B cell (primary cell): Measurements from ENCODE around the gene EFL1. TPM values are rescaled to one million over a fixed set of nuclear protein-coding genes. Genes with fewer than 3 reads are reported as not detected.

Source experiments
- ATAC-seq: fragments of 200-7000 bp; cut with Tn5 transposase; one replicate; pipeline ENCODE4 v1.10.0; 2021; ENCODE audit warnings: low read depth, mild to moderate bottlenecking, moderate number of reproducible peaks, moderate library complexity
- CTCF ChIA-PET: fragments of 350-600 bp; sonication (Branson Sonifier 250); formaldehyde crosslinking; loops from one replicate; lab custom pipeline; 2021; ENCODE audit warnings: antibody characterized with exemption, inconsistent platforms; lab: Charles Lee
- POLR2A ChIA-PET: fragments of 350-600 bp; sonication (Branson Sonifier 250); formaldehyde crosslinking; loops from one replicate; lab custom pipeline; 2021; ENCODE audit warnings: antibody characterized with exemption; lab: Charles Lee
- DNase-seq: peaks from one replicate; pipeline ENCODE4 v3.0.0; 2013
- H2AFZ ChIP-seq: 2 replicates; pipeline ENCODE4 v1.6.1; 2012; ENCODE audit warnings: mild to moderate bottlenecking, low read depth, low read length; ENCODE audit not compliant: insufficient read depth, poor library complexity, severe bottlenecking
- H3K27ac ChIP-seq, 2 donors: 1 replicate in 1 of 2; 2 replicates in 1 of 2; pipeline ENCODE4 v1.5.1; 2012 to 2013; ENCODE audit warnings: low read length in 2 of 2, mild to moderate bottlenecking in 2 of 2, moderate library complexity in 1 of 2
- H3K27me3 ChIP-seq, 4 experiments: fragments of 200-600 bp in 1 of 4; sonication (generic) in 1 of 4; replicated peaks in 1 of 4; 1 replicate in 2 of 4; 2 replicates in 2 of 4; pipeline versions ENCODE4 v1.6.1 to v1.7.0; 2013 to 2016; ENCODE audit warnings: low read length in 3 of 4, mild to moderate bottlenecking in 2 of 4, mixed read lengths in 1 of 4, moderate library complexity in 1 of 4; ENCODE audit not compliant: insufficient read depth in 4 of 4, control insufficient read depth in 3 of 4; ENCODE audit errors: control extremely low read depth in 1 of 4
- H3K36me3 ChIP-seq, 2 experiments: replicated peaks in 1 of 2; 1 replicate in 1 of 2; 2 replicates in 1 of 2; pipeline versions ENCODE4 v1.6.1 to v1.7.1; 2013; ENCODE audit warnings: low read length in 1 of 2; ENCODE audit not compliant: insufficient read depth in 2 of 2, control insufficient read depth in 1 of 2; ENCODE audit errors: control extremely low read depth in 1 of 2, extremely low read depth in 1 of 2
- H3K4me1 ChIP-seq, 2 donors: fragments of 200-600 bp in 1 of 2; sonication (generic) in 1 of 2; 1 replicate in 1 of 2; 2 replicates in 1 of 2; pipeline versions ENCODE4 v1.5.1 to v1.6.1; 2013 to 2017; ENCODE audit warnings: low read length in 2 of 2; ENCODE audit not compliant: control insufficient read depth in 2 of 2, insufficient read depth in 2 of 2
- H3K4me2 ChIP-seq: replicated peaks from 2 replicates; pipeline ENCODE3; 2012; ENCODE audit warnings: mild to moderate bottlenecking, low read depth, low read length; ENCODE audit not compliant: poor library complexity, severe bottlenecking
- H3K4me3 ChIP-seq, 5 experiments: fragments of 200-600 bp in 1 of 5; sonication (generic) in 1 of 5; 1 replicate in 3 of 5; 2 replicates in 2 of 5; pipeline versions ENCODE4 v1.5.1 to v1.7.0; 2011 to 2016; ENCODE audit warnings: low read length in 4 of 5, mild to moderate bottlenecking in 4 of 5, low read depth in 2 of 5, control low read depth in 1 of 5, moderate library complexity in 1 of 5; ENCODE audit not compliant: insufficient read depth in 1 of 5; ENCODE audit errors: control extremely low read depth in 1 of 5, extremely low read depth in 1 of 5
- H3K79me2 ChIP-seq: fragments of 200-600 bp; sonication (generic); one replicate; pipeline ENCODE4 v1.6.0; 2016; ENCODE audit warnings: low read length; ENCODE audit not compliant: control insufficient read depth, insufficient read depth
- H3K9ac ChIP-seq: fragments of 200-600 bp; sonication (generic); 2 replicates; pipeline ENCODE4 v1.6.1; 2017; ENCODE audit warnings: mild to moderate bottlenecking, low read length, moderate library complexity
- H3K9me3 ChIP-seq, 3 donors: one replicate each; pipeline versions ENCODE4 v1.6.1 to v1.7.1; 2013; ENCODE audit warnings: low read length in 2 of 3; ENCODE audit not compliant: control insufficient read depth in 2 of 3, insufficient read depth in 1 of 3; ENCODE audit errors: control extremely low read depth in 1 of 3
- H4K20me1 ChIP-seq: 2 replicates; pipeline ENCODE4 v1.6.0; 2012; ENCODE audit warnings: mild to moderate bottlenecking, low read length; ENCODE audit not compliant: insufficient read depth, control insufficient read depth, poor library complexity, severe bottlenecking
- H3K27ac Mint-ChIP-seq: one replicate; pipeline ENCODE4 v1.8.0; 2021; ENCODE audit warnings: mixed read lengths
- H3K27me3 Mint-ChIP-seq: one replicate; pipeline ENCODE4 v1.8.0; 2021; ENCODE audit warnings: mixed read lengths
- H3K4me1 Mint-ChIP-seq: one replicate; pipeline ENCODE4 v1.8.0; 2021; ENCODE audit warnings: mixed read lengths
- H3K4me3 Mint-ChIP-seq: one replicate; pipeline ENCODE4 v1.8.0; 2021; ENCODE audit warnings: mixed read lengths
- H3K9me3 Mint-ChIP-seq: one replicate; pipeline ENCODE4 v1.8.0; 2022; ENCODE audit warnings: mixed read lengths; ENCODE audit not compliant: insufficient read depth
- CTCF ChIP-seq: fragments of 200-600 bp; IDR thresholded peaks from one replicate; pipeline ENCODE4 v1.8.0; 2022; ENCODE audit warnings: antibody characterized with exemption, mild to moderate bottlenecking
- EZH2 ChIP-seq: IDR thresholded peaks from 2 replicates; pipeline ENCODE4 v1.6.1; 2012; ENCODE audit warnings: borderline replicate concordance, low read depth, mild to moderate bottlenecking, moderate library complexity, low read length; ENCODE audit not compliant: insufficient read depth, poor library complexity, severe bottlenecking
- WGBS: methylation state at CpG from one replicate; pipeline ENCODE4 v1.1.5; 2013; ENCODE audit warnings: missing lambda C conversion rate; ENCODE audit not compliant: insufficient coverage; 5-methylcytosine and 5-hydroxymethylcytosine counted together
- intact Hi-C: fragments of 100-400 bp; cut with micrococcal nuclease; formaldehyde crosslinking; loops from one replicate; pipeline ENCODE4 v1.10.0; 2022
- polyA plus RNA-seq: library from polyadenylated mRNA; depleted of rRNA; stranded (reverse); fragments of >200 nt; gene quantifications from 2 replicates; pipeline ENCODE4 v1.2.3, GENCODE V29; 2012
- total RNA-seq, 2 donors: library from RNA; stranded (reverse); fragments of 120-200 nt in 1 of 2; gene quantifications; 1 replicate in 1 of 2; 2 replicates in 1 of 2; pipeline versions ENCODE4 v1.2.3 to v1.2.4, GENCODE V29; 2013 to 2022

EFL1 gene
- total and polyA plus RNA-seq, 2 donors (not counting 1 experiment from before 2014, with no cell fraction given), result 8.2 to 25.8 TPM

- DNase-seq, result no peak
- Histone ChIP-seq H3K4me1 (no peaks in the 10 kb centered on the region), H3K4me2 (no peak overlapping the region), H3K4me3 (no peak overlapping the region), H2AFZ (no peak overlapping the region), H3K79me2 (no peaks in the 10 kb centered on the region), H3K27ac (no peak overlapping the region), H4K20me1 (no peaks in the 10 kb centered on the region), H3K27me3 (no peaks in the 10 kb centered on the region), H3K9ac (no peak overlapping the region), H3K36me3 (peaks cover 0 to 43% of the 10 kb centered on the region in 2 experiments), H3K9me3 (no peaks in the 10 kb centered on the region)
- no peak for TF ChIP-seq EZH2
- no peak for TF ChIP-seq CTCF
- ChIA-PET POLR2A (no interaction called here), CTCF (interaction anchor here (0.6 kb wide), 1 partner anchor 33 kb away, joined by 3 read pairs; no protein-coding TSS in a partner anchor)
- WGBS, result 90% methylated on average over 3 of the region's 3 CpGs
- H3K9me3 Mint-ChIP-seq, result no peaks in the 10 kb centered on the region
- H3K27me3 Mint-ChIP-seq, result no peaks in the 10 kb centered on the region
- H3K4me3 Mint-ChIP-seq, result no peak overlapping the region
- no peak for ATAC-seq
- no peaks in the 10 kb centered on the region for H3K4me1 Mint-ChIP-seq
- no peak overlapping the region for H3K27ac Mint-ChIP-seq
- intact Hi-C loops, result no loop called here
These were observed 136.2 kb downstream of the EFL1 start for GRCh38 chr15:82126346-82126745.

- Histone ChIP-seq H3K4me3 (no peak overlapping the region), H3K27ac (no peak overlapping the region), H4K20me1 (no peaks in the 10 kb centered on the region), H2AFZ (no peak overlapping the region), H3K79me2 (no peaks in the 10 kb centered on the region), H3K27me3 (no peaks in the 10 kb centered on the region), H3K36me3 (peaks cover 0 to 29% of the 10 kb centered on the region in 2 experiments), H3K4me2 (no peak overlapping the region), H3K9me3 (no peaks in the 10 kb centered on the region), H3K4me1 (no peaks in the 10 kb centered on the region), H3K9ac (no peak overlapping the region)
- WGBS, result 83% methylated on average over 5 of the region's 9 CpGs
- CTCF ChIA-PET, result no interaction called here
- Mint-ChIP-seq H3K9me3 (no peaks in the 10 kb centered on the region), H3K4me3 (no peak overlapping the region), H3K4me1 (no peaks in the 10 kb centered on the region), H3K27ac (no peak overlapping the region), H3K27me3 (no peaks in the 10 kb centered on the region)
- POLR2A ChIA-PET, result no interaction called here
- ATAC-seq (no peak), DNase-seq (no peak)
- intact Hi-C loops, result no loop called here
- TF ChIP-seq EZH2 (no peak), CTCF (no peak)
These were observed 137.9 kb downstream of the EFL1 start for GRCh38 chr15:82124331-82125263.
